Adrenal gland (tissue), 12 donors: ENCODE measurements around the gene NEU4. TPM values are rescaled to one million over a fixed set of nuclear protein-coding genes. Genes with fewer than 3 reads are reported as not detected.

Experiments used
- DNase-seq, 7 donors: peaks; one replicate each; pipeline ENCODE4 v3.0.0-alpha.2; 2019 to 2020
- H3K27ac ChIP-seq, 5 donors: fragments of 200-600 bp; sonication (generic) in 4 of 5; 1 replicate in 3 of 5; 2 replicates in 2 of 5; pipeline versions ENCODE4 v1.5.1 to v1.8.0; 2016 to 2020; ENCODE audit warnings: mild to moderate bottlenecking in 1 of 5
- H3K27me3 ChIP-seq: fragments of 200-600 bp; 2 replicates; pipeline ENCODE4 v1.8.0; 2021
- H3K36me3 ChIP-seq, 2 donors: fragments of 200-600 bp; replicated peaks in 1 of 2; 1 replicate in 1 of 2; 2 replicates in 1 of 2; pipeline versions ENCODE4 v1.5.1 to v1.8.0; 2018 to 2022
- H3K4me1 ChIP-seq, 2 donors: fragments of 200-600 bp; replicated peaks in 1 of 2; 1 replicate in 1 of 2; 2 replicates in 1 of 2; pipeline versions ENCODE4 v1.5.1 to v1.8.0; 2018 to 2021
- H3K4me3 ChIP-seq, 4 donors: fragments of 200-600 bp; sonication (generic) in 3 of 4; one replicate each; pipeline ENCODE4 v1.5.1; 2016 to 2018
- H3K9me3 ChIP-seq, 3 donors: fragments of 200-600 bp; sonication (generic) in 1 of 3; replicated peaks in 1 of 3; 1 replicate in 2 of 3; 2 replicates in 1 of 3; pipeline versions ENCODE4 v1.5.1 to v1.8.0; 2016 to 2021
- CTCF ChIP-seq, 6 experiments: fragments of 450-650 bp in 4 of 6; fragments of 200-600 bp in 2 of 6; sonication (generic) in 1 of 6; IDR thresholded peaks; 1 replicate in 5 of 6; 2 replicates in 1 of 6; pipeline versions ENCODE4 v1.5.1 to v1.8.0; 2016 to 2021; ENCODE audit warnings: antibody characterized with exemption in 6 of 6, mild to moderate bottlenecking in 2 of 6, moderate library complexity in 1 of 6
- POLR2A ChIP-seq, 2 donors: fragments of 450-650 bp; IDR thresholded peaks; one replicate each; pipeline ENCODE4 v1.6.1; 2017; ENCODE audit warnings: antibody characterized with exemption in 2 of 2, mild to moderate bottlenecking in 2 of 2, moderate library complexity in 1 of 2
- WGBS, 4 donors: extraction: QIAGEN DNeasy Blood & Tissue Kit in 2 of 4; methylation state at CpG; one replicate each; pipeline versions ENCODE4 v1.1.5 to v1.1.7; 2013 to 2017; 5-methylcytosine and 5-hydroxymethylcytosine counted together
- intact Hi-C, 2 donors: fragments of 100-400 bp; cut with DNase I; formaldehyde crosslinking; loops; one replicate each; pipeline versions ENCODE4 v1.14.1 to v1.15.0; 2022 to 2023
- polyA plus RNA-seq, 3 donors: library from polyadenylated mRNA; stranded (reverse); fragments of 200-250 nt in 2 of 3; fragments of 350-450 nt in 1 of 3; fragmentation: Illumina TruSeq in 1 of 3; extraction: RNeasy Lipid Tissue Mini Kit (QIAGEN cat#74804) in 1 of 3; gene quantifications; one replicate each; pipeline ENCODE4 v1.2.3, GENCODE V29; 2013 to 2014
- total RNA-seq, 9 donors: library from RNA; depleted of rRNA in 4 of 9; stranded (reverse); fragments of >200 nt in 4 of 9; fragments of 120-200 nt in 1 of 9; fragmentation: NEBNext Ultra II Directional in 1 of 9; extraction: Animal tissue kit (Norgen Biotek cat#: 25700) in 1 of 9; gene quantifications; one replicate each; pipeline versions ENCODE4 v1.1.0 to v1.2.4, GENCODE V29; 2013 to 2023
- donor health status: healthy with polysubstance abuse.
- donor health status: Bipolar disorder and iron deficiency.
- donor health status: DM: yes; HTN: yes; CAD: no.
- donor health status: DM: no; HTN: no; CAD: no.
- donor health status: DM: no; HTN: no; CAD: no.
- donor health status: DM: yes; HTN: yes; CAD: no.

NEU4 gene
- total and polyA plus RNA-seq, 12 donors = 0.17 to 2.3 (median 0.37) TPM; not detected in 3

DNA sequence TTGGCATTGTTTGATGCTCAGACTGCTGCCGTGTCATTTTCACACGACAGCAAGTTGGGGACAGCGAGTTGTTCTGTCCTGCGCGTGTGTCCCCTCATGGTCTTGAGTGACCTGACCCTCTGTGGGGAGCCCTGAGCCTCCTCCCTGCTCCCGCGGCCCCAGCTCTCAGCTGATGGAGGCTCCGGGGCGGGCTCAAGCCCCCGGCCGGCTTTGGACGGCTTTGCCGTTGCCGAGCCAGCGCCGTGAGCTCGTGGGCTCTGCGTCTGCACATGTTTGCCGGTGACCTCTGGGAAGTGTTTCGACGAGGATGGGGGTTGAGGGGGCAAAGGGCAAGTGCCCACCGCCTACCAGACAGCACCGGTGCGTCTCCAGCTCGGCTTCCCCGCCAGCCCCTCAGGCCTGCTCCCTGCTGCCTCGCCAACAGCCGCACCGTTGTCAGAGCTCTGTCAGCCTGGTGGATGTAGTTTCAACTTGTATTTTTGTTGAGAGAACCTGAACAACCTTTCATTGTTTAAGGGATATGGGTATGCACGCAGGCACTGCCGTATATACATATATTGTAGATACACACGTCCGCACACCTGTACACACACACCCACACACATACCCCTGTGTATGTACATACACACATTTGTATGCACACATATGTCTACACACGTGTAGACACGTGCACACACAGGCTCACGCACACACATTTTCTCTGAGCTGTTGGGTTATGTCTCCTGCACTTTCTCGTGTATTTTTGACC is 36.0 kb downstream of the NEU4 start:
- TF ChIP-seq POLR2A (IDR thresholded peaks at IDR 0.05) = no peak
- TF ChIP-seq CTCF (IDR thresholded peaks at IDR 0.05) = no peak
- DNase-seq = peak in 2 of 7 donors; percentile 17 to 49
- no peaks in the 10 kb centered on the region for H3K27me3 ChIP-seq
- H3K36me3 ChIP-seq = no peaks in the 10 kb centered on the region
- H3K4me3 ChIP-seq = peak overlapping the region in 1 of 4 donors; percentile 59
- intact Hi-C loops = no loop called here
- H3K9me3 ChIP-seq = no peaks in the 10 kb centered on the region
- no peak overlapping the region for H3K27ac ChIP-seq
- H3K4me1 ChIP-seq = peaks cover 0 to 7% of the 10 kb centered on the region in 2 donors
- WGBS, 4 donors = 81 to 86% (median 83%) methylated on average over 19 to 37 of the region's 37 CpGs

- no peak overlapping the region for H3K4me3 ChIP-seq
- H3K36me3 ChIP-seq = no peaks in the 10 kb centered on the region
- intact Hi-C loops = no loop called here
- no peak overlapping the region for H3K27ac ChIP-seq
- 86 to 93% (median 88%) methylated on average over 21 to 22 of the region's 22 CpGs for WGBS, 4 donors
- DNase-seq = peak in 1 of 7 donors; percentile 17
- H3K27me3 ChIP-seq = no peaks in the 10 kb centered on the region
- TF ChIP-seq CTCF (IDR thresholded peaks at IDR 0.05) = no peak
- no peaks in the 10 kb centered on the region for H3K9me3 ChIP-seq
- peaks cover 0 to 7% of the 10 kb centered on the region in 2 donors for H3K4me1 ChIP-seq
Observed at GRCh38 chr2:241846406-241846805, 37.4 kb downstream of the NEU4 start.

- Histone ChIP-seq H3K36me3 (no peaks in the 10 kb centered on the region), H3K27me3 (no peaks in the 10 kb centered on the region), H3K4me1 (peaks cover 0 to 7% of the 10 kb centered on the region in 2 donors), H3K27ac (no peak overlapping the region), H3K4me3 (no peak overlapping the region), H3K9me3 (no peaks in the 10 kb centered on the region)
- TF ChIP-seq POLR2A (IDR thresholded peaks at IDR 0.05) (no peak), CTCF (IDR thresholded peaks at IDR 0.05) (no peak)
- DNase-seq = peak in 2 of 7 donors; percentile 17 to 35
- WGBS, 4 donors = 88 to 96% (median 91%) methylated on average over 29 to 39 of the region's 39 CpGs
- intact Hi-C loops = no loop called here
Observed at GRCh38 chr2:241848761-241849615, 40.0 kb downstream of the NEU4 start.
